Muscle layer of duodenum (tissue), 2 donors: Measurements from ENCODE around the gene SENP3.
A peak's percentile ranks its signal among the peaks of the same experiment; 100 is the strongest.

Experiments
- H3K27ac ChIP-seq: one replicate; pipeline ENCODE4 v1.7.0; 2013; ENCODE audit warnings: mild to moderate bottlenecking, low read length
- H3K27me3 ChIP-seq: one replicate; pipeline ENCODE4 v1.7.0; 2013; ENCODE audit warnings: low read depth, mild to moderate bottlenecking, control low read depth, low read length
- H3K36me3 ChIP-seq, 2 donors: one replicate each; pipeline ENCODE4 v1.7.0; 2013; ENCODE audit warnings: low read length in 2 of 2, control low read depth in 1 of 2, mild to moderate bottlenecking in 1 of 2; ENCODE audit not compliant: insufficient read depth in 2 of 2, control insufficient read depth in 1 of 2
- H3K4me1 ChIP-seq, 2 donors: one replicate each; pipeline ENCODE4 v1.7.0; 2013; ENCODE audit warnings: low read length in 2 of 2, mild to moderate bottlenecking in 2 of 2, control low read depth in 1 of 2, moderate library complexity in 1 of 2; ENCODE audit not compliant: insufficient read depth in 2 of 2, control insufficient read depth in 1 of 2
- H3K4me3 ChIP-seq, 2 donors: one replicate each; pipeline ENCODE4 v1.7.0; 2013; ENCODE audit warnings: low read length in 2 of 2, low read depth in 1 of 2, mild to moderate bottlenecking in 1 of 2
- H3K9me3 ChIP-seq, 2 donors: one replicate each; pipeline ENCODE4 v1.7.0; 2013; ENCODE audit warnings: low read length in 2 of 2, control low read depth in 1 of 2, mild to moderate bottlenecking in 1 of 2; ENCODE audit not compliant: control insufficient read depth in 1 of 2
- donor health status: healthy.

SENP3 gene

DNA sequence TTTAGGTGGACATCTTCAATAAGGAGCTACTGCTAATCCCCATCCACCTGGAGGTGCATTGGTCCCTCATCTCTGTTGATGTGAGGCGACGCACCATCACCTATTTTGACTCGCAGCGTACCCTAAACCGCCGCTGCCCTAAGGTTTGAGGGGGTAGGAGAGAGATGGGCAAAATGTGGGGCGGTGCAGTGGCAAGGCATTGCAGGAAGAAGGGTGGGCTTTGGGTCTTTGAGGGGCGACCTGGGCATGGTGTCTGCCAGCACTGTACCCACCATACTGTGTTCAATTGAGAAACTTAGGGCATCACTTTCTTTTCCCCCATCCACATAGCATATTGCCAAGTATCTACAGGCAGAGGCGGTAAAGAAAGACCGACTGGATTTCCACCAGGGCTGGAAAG, 8.6 kb downstream of the SENP3 start:
- H3K4me3 ChIP-seq: no peak overlapping the region
- peaks cover 45 to 56% of the 10 kb centered on the region in 2 donors for H3K36me3 ChIP-seq
- H3K4me1 ChIP-seq: peaks cover 10 to 20% of the 10 kb centered on the region in 2 donors
- no peaks in the 10 kb centered on the region for H3K9me3 ChIP-seq
- H3K27me3 ChIP-seq: no peaks in the 10 kb centered on the region
- H3K27ac ChIP-seq: no peak overlapping the region

DNA sequence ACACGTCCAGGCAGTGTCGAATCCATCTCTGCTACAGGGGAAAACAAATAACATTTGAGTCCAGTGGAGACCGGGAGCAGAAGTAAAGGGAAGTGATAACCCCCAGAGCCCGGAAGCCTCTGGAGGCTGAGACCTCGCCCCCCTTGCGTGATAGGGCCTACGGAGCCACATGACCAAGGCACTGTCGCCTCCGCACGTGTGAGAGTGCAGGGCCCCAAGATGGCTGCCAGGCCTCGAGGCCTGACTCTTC, 10.5 kb downstream of the SENP3 start:
- Histone ChIP-seq H3K4me1 (peaks cover 10 to 37% of the 10 kb centered on the region in 2 donors), H3K4me3 (peak overlapping the region; percentile 53 to 83), H3K27me3 (no peaks in the 10 kb centered on the region), H3K27ac (peak overlapping the region; percentile 98), H3K36me3 (peaks cover 50 to 66% of the 10 kb centered on the region in 2 donors), H3K9me3 (no peaks in the 10 kb centered on the region)

DNA sequence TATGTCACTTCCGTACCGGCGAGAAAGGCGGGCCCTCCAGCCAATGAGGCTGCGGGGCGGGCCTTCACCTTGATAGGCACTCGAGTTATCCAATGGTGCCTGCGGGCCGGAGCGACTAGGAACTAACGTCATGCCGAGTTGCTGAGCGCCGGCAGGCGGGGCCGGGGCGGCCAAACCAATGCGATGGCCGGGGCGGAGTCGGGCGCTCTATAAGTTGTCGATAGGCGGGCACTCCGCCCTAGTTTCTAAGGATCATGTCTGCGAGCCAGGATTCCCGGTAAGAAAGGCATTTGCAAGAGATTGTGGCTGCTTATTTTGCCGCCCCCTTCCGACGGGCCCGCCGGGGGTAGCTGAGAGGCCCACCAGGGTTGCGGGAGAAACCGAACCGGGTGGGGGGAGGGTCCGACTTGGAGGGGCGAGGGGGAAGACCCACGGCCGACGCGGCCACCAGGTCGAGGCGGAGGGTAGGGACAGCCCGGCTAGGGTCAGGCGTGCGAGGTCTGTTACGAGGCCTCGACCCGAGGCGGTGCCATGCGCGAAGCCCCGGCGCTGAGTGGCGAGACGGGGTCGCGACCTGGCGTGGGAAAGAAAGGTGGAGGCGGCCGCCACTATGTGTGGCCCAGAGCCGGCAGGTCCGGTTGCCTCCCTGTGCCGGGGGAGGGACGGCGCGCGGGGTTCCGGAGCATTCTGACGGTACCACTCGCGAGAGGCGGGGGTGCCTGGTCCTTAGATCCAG, 11.0 kb downstream of the SENP3 start:
- Histone ChIP-seq H3K9me3 (no peaks in the 10 kb centered on the region), H3K27ac (peak overlapping the region; percentile 98), H3K36me3 (peaks cover 55 to 67% of the 10 kb centered on the region in 2 donors), H3K27me3 (no peaks in the 10 kb centered on the region), H3K4me1 (peaks cover 10 to 37% of the 10 kb centered on the region in 2 donors), H3K4me3 (peak overlapping the region; percentile 74 to 86)

DNA sequence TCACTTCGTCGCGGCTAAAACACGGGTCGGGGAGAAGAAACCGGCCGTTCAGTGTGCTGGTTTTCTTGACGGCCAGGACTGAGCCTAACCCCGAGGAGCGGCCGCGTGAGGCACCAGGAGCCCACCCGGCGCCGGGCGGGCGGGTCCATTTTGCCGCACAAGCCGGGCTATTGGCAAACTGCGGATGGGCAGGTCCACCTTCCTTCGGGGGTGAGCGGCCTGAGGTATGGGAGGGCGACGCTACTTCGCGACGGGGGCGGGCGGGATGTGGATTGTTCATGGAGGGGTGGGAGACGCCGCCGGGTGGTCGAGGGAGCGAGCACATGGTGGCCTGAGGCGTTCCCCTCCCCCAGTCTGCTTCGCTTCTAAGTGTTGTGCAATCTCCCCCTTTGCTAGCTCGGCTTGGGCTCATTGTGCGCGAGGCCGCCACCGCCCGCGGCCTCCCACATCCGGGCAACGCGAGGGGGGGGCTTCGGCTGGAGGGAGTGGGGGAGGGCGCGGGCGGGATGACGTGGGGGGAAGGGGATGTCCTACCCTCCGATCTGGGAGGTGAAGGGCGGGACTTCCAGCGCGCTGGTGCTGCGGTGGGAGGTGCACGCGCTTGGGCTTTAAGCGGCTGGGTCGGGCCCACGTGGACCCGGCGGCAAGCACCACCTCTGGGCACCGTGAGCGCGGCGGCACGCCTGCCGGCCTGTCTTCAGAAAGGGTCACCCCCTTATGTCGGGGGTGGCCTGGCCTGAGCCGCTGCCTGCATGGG, 11.8 kb downstream of the SENP3 start:
- Histone ChIP-seq H3K4me3 (peak overlapping the region; percentile 74 to 86), H3K27ac (peak overlapping the region; percentile 95), H3K4me1 (peaks cover 10 to 37% of the 10 kb centered on the region in 2 donors), H3K36me3 (peaks cover 60 to 72% of the 10 kb centered on the region in 2 donors), H3K9me3 (no peaks in the 10 kb centered on the region), H3K27me3 (no peaks in the 10 kb centered on the region)

DNA sequence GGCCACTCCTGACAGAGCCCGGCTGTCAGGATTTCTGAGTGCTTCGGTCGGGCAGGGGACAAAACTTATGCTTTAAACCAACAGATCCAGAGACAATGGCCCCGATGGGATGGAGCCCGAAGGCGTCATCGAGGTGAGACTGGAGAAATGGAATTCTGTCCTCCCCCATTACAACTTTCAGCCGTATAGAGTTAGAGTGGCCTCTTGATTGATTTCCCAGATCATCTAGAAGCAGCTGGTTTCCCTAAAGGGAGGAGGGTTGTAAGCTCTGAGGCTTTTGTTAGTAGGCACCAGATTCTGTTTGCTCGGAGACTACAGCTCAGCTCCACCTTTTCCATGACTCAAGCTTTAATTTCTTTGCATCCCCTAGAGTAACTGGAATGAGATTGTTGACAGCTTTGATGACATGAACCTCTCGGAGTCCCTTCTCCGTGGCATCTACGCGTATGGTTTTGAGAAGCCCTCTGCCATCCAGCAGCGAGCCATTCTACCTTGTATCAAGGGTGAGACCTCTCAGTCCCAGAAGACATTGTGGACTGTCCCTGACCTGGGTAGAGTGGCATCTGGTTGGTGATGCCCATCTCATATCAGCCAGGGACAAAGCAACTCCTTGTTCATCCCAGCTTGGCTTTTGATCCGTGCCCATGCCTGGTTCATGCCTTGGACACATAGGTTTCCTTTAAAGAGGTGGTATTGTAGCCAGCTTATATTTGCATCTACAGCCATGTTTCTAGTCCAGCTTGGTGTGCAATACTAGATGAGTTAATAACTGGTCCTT, 12.6 kb downstream of the SENP3 start:
- Histone ChIP-seq H3K27me3 (no peaks in the 10 kb centered on the region), H3K4me1 (peaks cover 19 to 40% of the 10 kb centered on the region in 2 donors), H3K9me3 (no peaks in the 10 kb centered on the region), H3K4me3 (peak overlapping the region; percentile 74 to 86), H3K36me3 (peaks cover 60 to 75% of the 10 kb centered on the region in 2 donors), H3K27ac (peak overlapping the region; percentile 95)

DNA sequence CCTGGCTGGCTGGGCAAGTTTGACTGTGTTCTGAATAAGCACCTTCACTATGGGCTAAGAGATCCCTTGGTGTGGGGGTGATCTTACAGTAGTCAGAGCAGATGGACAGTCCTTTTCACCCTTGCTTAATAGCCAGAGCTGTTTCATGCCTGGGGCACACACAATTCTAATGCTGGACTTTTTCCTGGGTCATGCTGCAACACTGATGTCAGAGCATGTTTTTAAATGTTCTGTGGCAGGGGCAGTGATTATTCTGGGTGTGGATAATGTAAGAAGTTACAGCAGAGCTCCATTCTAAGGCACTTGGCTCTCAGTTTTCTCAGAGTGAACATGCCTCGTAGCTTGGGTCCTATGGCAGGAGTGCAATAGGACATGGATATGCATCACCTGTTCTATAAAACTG, 13.8 kb downstream of the SENP3 start:
- Histone ChIP-seq H3K4me1 (peaks cover 19 to 48% of the 10 kb centered on the region in 2 donors), H3K27ac (peak overlapping the region; percentile 7), H3K9me3 (no peaks in the 10 kb centered on the region), H3K4me3 (peak overlapping the region in 1 of 2 donors; percentile 86), H3K27me3 (no peaks in the 10 kb centered on the region), H3K36me3 (peaks cover 48 to 67% of the 10 kb centered on the region in 2 donors)

DNA sequence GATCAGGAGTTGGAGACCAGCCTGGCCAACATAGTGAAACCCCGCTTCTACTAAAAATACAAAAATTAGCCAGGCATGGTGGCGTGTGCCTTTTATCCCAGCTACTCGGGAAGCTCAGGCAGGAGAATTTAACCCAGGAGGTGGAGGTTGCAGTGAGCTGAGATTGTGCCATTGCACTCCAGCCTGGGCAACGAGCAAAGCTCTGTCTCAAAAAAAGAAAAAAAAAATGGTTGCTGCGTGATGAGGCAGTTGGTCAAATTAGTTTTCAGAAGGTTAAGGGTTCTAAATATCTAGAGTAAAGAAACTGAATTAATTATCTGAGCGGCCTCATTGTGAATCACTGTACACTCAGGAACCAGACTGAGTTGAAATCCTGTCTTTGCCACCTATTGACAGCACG, 14.2 kb downstream of the SENP3 start:
- H3K4me3 ChIP-seq: no peak overlapping the region
- H3K27me3 ChIP-seq: no peaks in the 10 kb centered on the region
- H3K9me3 ChIP-seq: no peaks in the 10 kb centered on the region
- no peak overlapping the region for H3K27ac ChIP-seq
- H3K4me1 ChIP-seq: peaks cover 19 to 53% of the 10 kb centered on the region in 2 donors
- peaks cover 44 to 62% of the 10 kb centered on the region in 2 donors for H3K36me3 ChIP-seq

DNA sequence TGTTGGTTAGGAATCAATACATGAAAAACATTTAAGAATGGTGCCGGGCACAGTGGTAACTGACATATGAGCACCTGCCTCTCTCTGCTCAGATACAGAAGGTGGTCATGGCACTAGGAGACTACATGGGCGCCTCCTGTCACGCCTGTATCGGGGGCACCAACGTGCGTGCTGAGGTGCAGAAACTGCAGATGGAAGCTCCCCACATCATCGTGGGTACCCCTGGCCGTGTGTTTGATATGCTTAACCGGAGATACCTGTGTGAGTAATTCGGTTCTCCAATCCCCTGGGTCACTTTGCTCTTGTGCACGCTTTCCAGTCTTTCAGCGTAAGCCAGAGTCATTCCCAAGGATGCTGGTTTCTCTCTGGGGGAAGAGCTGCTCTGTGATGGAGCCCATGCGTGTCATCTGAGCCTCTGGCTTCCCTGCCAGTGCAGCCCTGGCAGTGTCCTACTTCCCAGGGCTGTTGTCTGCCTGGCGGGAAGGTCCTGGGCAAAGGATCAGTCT, 14.8 kb downstream of the SENP3 start:
- Histone ChIP-seq H3K36me3 (peaks cover 41 to 57% of the 10 kb centered on the region in 2 donors), H3K4me1 (peaks cover 19 to 58% of the 10 kb centered on the region in 2 donors), H3K27ac (no peak overlapping the region), H3K4me3 (no peak overlapping the region), H3K9me3 (no peaks in the 10 kb centered on the region), H3K27me3 (no peaks in the 10 kb centered on the region)

DNA sequence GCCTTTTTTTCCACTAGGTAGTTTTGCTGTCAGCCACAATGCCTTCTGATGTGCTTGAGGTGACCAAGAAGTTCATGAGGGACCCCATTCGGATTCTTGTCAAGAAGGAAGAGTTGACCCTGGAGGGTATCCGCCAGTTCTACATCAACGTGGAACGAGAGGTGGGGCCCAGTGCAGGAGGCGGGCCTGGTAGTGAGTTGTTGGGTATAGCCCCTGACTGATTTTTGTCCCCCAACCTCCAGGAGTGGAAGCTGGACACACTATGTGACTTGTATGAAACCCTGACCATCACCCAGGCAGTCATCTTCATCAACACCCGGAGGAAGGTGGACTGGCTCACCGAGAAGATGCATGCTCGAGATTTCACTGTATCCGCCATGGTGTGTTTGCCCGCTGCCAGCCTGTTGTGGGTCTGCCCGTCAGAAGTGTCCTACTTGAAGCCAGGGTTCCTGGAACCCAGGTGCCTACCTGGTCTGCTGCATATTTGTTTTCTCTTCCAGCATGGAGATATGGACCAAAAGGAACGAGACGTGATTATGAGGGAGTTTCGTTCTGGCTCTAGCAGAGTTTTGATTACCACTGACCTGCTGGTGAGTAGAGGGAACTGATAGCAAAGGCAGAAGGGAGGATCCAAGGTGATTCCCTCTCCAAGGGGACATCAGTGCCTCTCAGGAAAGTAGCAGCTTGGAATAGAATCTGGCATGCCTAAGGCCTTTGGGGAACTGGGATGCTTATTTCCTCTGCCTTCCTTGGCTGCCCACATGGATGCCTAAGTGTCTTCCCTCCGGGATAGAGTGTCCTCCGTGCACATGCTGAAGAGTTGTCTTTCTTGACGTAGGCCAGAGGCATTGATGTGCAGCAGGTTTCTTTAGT, 15.8 kb downstream of the SENP3 start:
- Histone ChIP-seq H3K36me3 (peaks cover 41 to 56% of the 10 kb centered on the region in 2 donors), H3K4me1 (peaks cover 22 to 64% of the 10 kb centered on the region in 2 donors)

DNA sequence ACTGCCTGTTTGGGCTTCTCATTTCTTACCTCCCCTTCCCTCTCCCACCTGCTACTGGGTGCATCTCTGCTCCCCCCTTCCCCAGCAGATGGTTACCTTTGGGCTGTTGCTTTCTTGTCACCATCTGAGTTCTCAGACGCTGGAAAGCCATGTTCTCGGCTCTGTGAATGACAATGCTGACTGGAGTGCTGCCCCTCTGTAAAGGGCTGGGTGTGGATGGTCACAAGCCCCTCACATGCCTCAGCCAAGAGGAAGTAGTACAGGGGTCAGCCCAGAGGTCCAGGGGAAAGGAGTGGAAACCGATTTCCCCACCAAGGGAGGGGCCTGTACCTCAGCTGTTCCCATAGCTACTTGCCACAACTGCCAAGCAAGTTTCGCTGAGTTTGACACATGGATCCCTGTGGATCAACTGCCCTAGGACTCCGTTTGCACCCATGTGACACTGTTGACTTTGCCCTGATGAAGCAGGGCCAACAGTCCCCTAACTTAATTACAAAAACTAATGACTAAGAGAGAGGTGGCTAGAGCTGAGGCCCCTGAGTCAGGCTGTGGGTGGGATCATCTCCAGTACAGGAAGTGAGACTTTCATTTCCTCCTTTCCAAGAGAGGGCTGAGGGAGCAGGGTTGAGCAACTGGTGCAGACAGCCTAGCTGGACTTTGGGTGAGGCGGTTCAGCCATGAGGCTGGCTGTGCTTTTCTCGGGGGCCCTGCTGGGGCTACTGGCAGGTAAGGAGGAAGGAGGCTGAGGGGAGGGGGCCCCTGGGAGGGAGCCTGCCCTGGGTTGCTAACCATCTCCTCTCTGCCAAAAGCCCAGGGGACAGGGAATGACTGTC, 17.5 kb downstream of the SENP3 start, which contains the start of gene CD68:
Gene CD68 (plus strand): TSS at position 638 of the 833 bp plus-strand sequence. CDS start 40 bp downstream, at position 678.
- Histone ChIP-seq H3K9me3 (no peaks in the 10 kb centered on the region), H3K4me3 (peak within 1 kb of the TSS; percentile 49 to 67), H3K4me1 (peaks cover 20 to 68% of the 10 kb centered on the region in 2 donors), H3K36me3 (peaks cover 38 to 50% of the 10 kb centered on the region in 2 donors), H3K27me3 (no peaks in the 10 kb centered on the region), H3K27ac (peak within 1 kb of the TSS; percentile 95)

More for the DNA sequence above, 15.8 kb downstream of the SENP3 start:
- H3K27ac ChIP-seq: no peak overlapping the region
- no peaks in the 10 kb centered on the region for H3K27me3 ChIP-seq
- H3K9me3 ChIP-seq: no peaks in the 10 kb centered on the region
- no peak overlapping the region for H3K4me3 ChIP-seq
